ENCODE data around the gene DELE1. TPM values are rescaled to one million over a fixed set of nuclear protein-coding genes. Genes with fewer than 3 reads are reported as not detected.

The DELE1 gene
- total RNA-seq, 1 donor from 2014 or later = 42.3 TPM

DNA sequence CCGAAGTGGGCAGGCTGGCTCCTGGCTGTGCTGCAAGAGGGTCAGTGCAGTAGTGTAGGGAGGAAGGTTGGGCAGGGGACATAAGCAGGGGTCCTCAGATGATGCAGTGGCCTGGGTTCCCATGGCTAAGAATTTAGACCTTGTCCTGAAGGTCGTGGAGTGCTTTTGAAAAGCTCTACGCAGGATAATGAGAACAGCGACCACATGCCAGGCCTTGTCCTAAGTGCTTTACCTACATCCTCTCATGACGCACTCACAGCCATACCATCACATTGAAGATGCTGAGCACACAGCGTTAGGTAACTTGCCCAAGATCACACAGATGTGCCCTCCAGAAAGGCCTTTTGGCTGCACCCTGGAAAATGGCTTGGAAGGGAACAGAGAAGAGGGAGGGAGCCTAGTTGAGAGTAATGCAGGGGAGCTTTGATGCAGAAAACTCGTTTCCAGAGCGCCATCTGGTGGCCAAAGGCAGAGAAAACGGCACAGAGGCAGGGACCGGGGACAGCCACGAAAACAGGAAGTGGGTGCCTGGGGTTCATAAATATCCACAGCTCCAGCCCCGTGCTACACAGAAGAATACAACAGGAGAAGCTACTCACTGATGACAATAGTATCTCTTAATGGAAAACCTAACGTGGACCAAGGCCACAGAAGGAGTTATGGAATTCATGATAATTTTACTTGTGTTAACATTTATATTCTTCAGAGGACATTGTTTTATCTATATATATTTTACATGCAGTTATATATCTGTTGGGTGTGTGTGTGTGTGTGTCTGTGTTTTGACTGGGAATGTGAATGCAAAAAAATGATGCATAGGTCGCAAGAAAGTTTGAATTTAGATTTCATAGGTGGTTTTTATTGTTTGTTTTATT is 37.0 kb downstream of the DELE1 start:
- H3K9me3 ChIP-seq (ENCODE audit: control insufficient read depth in 3 of 3, low read length in 3 of 3) = no peaks in the 10 kb centered on the region
- H3K4me3 ChIP-seq (ENCODE audit: low read length in 3 of 3) = no peak overlapping the region
- H3K9ac ChIP-seq (ENCODE audit: low read depth in 1 of 3, low read length in 3 of 3) = peak overlapping the region in 2 of 3 donors; percentile 34 to 47
- H3K36me3 ChIP-seq (ENCODE audit: control insufficient read depth in 3 of 3, insufficient read depth in 3 of 3, low read length in 3 of 3) = no peaks in the 10 kb centered on the region
- H3K27ac ChIP-seq (ENCODE audit: low read depth, low read length) = no peak overlapping the region
- H3K27me3 ChIP-seq (ENCODE audit: control insufficient read depth in 3 of 3, insufficient read depth in 3 of 3, low read length in 3 of 3) = no peaks in the 10 kb centered on the region
- peaks cover 16 to 37% (median 27%) of the 10 kb centered on the region in 3 donors for H3K4me1 ChIP-seq (ENCODE audit: control insufficient read depth in 3 of 3, insufficient read depth in 3 of 3, low read length in 3 of 3)

- Histone ChIP-seq H3K27ac (ENCODE audit: low read depth, low read length) (no peak overlapping the region), H3K4me1 (ENCODE audit: control insufficient read depth in 3 of 3, insufficient read depth in 3 of 3, low read length in 3 of 3) (peaks cover 16 to 33% (median 23%) of the 10 kb centered on the region in 3 donors), H3K36me3 (ENCODE audit: control insufficient read depth in 3 of 3, insufficient read depth in 3 of 3, low read length in 3 of 3) (no peaks in the 10 kb centered on the region), H3K27me3 (ENCODE audit: control insufficient read depth in 3 of 3, insufficient read depth in 3 of 3, low read length in 3 of 3) (no peaks in the 10 kb centered on the region), H3K4me3 (ENCODE audit: low read length in 3 of 3) (no peak overlapping the region), H3K9ac (ENCODE audit: low read depth in 1 of 3, low read length in 3 of 3) (no peak overlapping the region), H3K9me3 (ENCODE audit: control insufficient read depth in 3 of 3, low read length in 3 of 3) (no peaks in the 10 kb centered on the region)
Measured at GRCh38 chr5:141961466-141961865, 37.8 kb downstream of the DELE1 start.

GRCh38 chr5:141963701-141964100 is 40.0 kb downstream of the DELE1 start:
- no peaks in the 10 kb centered on the region for H3K9me3 ChIP-seq (ENCODE audit: control insufficient read depth in 3 of 3, low read length in 3 of 3)
- peaks cover 10 to 21% (median 11%) of the 10 kb centered on the region in 3 donors for H3K4me1 ChIP-seq (ENCODE audit: control insufficient read depth in 3 of 3, insufficient read depth in 3 of 3, low read length in 3 of 3)
- no peaks in the 10 kb centered on the region for H3K27me3 ChIP-seq (ENCODE audit: control insufficient read depth in 3 of 3, insufficient read depth in 3 of 3, low read length in 3 of 3)
- H3K36me3 ChIP-seq (ENCODE audit: control insufficient read depth in 3 of 3, insufficient read depth in 3 of 3, low read length in 3 of 3) = no peaks in the 10 kb centered on the region
- no peak overlapping the region for H3K27ac ChIP-seq (ENCODE audit: low read depth, low read length)
- no peak overlapping the region for H3K4me3 ChIP-seq (ENCODE audit: low read length in 3 of 3)
- H3K9ac ChIP-seq (ENCODE audit: low read depth in 1 of 3, low read length in 3 of 3) = peak overlapping the region in 1 of 3 donors; percentile 3

DNA sequence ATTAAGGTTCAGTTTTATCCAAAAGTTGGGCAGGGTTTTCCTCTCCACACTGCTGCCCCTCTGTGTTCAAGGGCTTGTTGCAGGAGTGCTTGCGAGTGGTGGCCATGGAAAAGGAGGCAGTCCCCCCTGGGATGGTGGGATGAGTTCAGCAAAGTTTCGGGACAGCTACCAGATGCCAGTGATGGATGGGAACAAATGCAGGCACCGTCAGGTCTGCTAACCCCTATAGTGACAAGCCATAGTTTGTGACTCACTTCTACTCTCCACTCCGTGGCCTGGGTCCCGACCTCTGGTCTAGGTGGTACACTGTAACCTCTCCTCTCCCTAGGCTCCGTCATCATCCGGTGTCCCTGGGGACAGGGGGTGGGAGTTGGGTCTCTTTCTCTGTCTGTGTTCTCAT is 41.4 kb downstream of the DELE1 start:
- no peaks in the 10 kb centered on the region for H3K27me3 ChIP-seq (ENCODE audit: control insufficient read depth in 3 of 3, insufficient read depth in 3 of 3, low read length in 3 of 3)
- H3K9ac ChIP-seq (ENCODE audit: low read depth in 1 of 3, low read length in 3 of 3) = no peak overlapping the region
- H3K4me3 ChIP-seq (ENCODE audit: low read length in 3 of 3) = no peak overlapping the region
- peaks cover 0 to 2% (median 0%) of the 10 kb centered on the region in 3 donors for H3K36me3 ChIP-seq (ENCODE audit: control insufficient read depth in 3 of 3, insufficient read depth in 3 of 3, low read length in 3 of 3)
- H3K4me1 ChIP-seq (ENCODE audit: control insufficient read depth in 3 of 3, insufficient read depth in 3 of 3, low read length in 3 of 3) = peaks cover 13 to 14% (median 13%) of the 10 kb centered on the region in 3 donors
- no peak overlapping the region for H3K27ac ChIP-seq (ENCODE audit: low read depth, low read length)
- H3K9me3 ChIP-seq (ENCODE audit: control insufficient read depth in 3 of 3, low read length in 3 of 3) = no peaks in the 10 kb centered on the region

- Histone ChIP-seq H3K9ac (ENCODE audit: low read depth in 1 of 3, low read length in 3 of 3) (no peak overlapping the region), H3K27me3 (ENCODE audit: control insufficient read depth in 3 of 3, insufficient read depth in 3 of 3, low read length in 3 of 3) (no peaks in the 10 kb centered on the region), H3K4me3 (ENCODE audit: low read length in 3 of 3) (no peak overlapping the region), H3K36me3 (ENCODE audit: control insufficient read depth in 3 of 3, insufficient read depth in 3 of 3, low read length in 3 of 3) (peaks cover 0 to 2% (median 0%) of the 10 kb centered on the region in 3 donors), H3K9me3 (ENCODE audit: control insufficient read depth in 3 of 3, low read length in 3 of 3) (no peaks in the 10 kb centered on the region), H3K4me1 (ENCODE audit: control insufficient read depth in 3 of 3, insufficient read depth in 3 of 3, low read length in 3 of 3) (peaks cover 9 to 16% (median 13%) of the 10 kb centered on the region in 3 donors), H3K27ac (ENCODE audit: low read depth, low read length) (no peak overlapping the region)
Measured at GRCh38 chr5:141966275-141966962, 42.7 kb downstream of the DELE1 start.

- no peaks in the 10 kb centered on the region for H3K27me3 ChIP-seq (ENCODE audit: control insufficient read depth in 3 of 3, insufficient read depth in 3 of 3, low read length in 3 of 3)
- no peaks in the 10 kb centered on the region for H3K9me3 ChIP-seq (ENCODE audit: control insufficient read depth in 3 of 3, low read length in 3 of 3)
- H3K36me3 ChIP-seq (ENCODE audit: control insufficient read depth in 3 of 3, insufficient read depth in 3 of 3, low read length in 3 of 3) = peaks cover 0 to 2% (median 0%) of the 10 kb centered on the region in 3 donors
- H3K4me3 ChIP-seq (ENCODE audit: low read length in 3 of 3) = no peak overlapping the region
- H3K9ac ChIP-seq (ENCODE audit: low read depth in 1 of 3, low read length in 3 of 3) = no peak overlapping the region
- H3K27ac ChIP-seq (ENCODE audit: low read depth, low read length) = no peak overlapping the region
- peaks cover 9 to 16% (median 13%) of the 10 kb centered on the region in 3 donors for H3K4me1 ChIP-seq (ENCODE audit: control insufficient read depth in 3 of 3, insufficient read depth in 3 of 3, low read length in 3 of 3)
Measured at GRCh38 chr5:141966963-141967333, 43.3 kb downstream of the DELE1 start.

- H3K27me3 ChIP-seq (ENCODE audit: control insufficient read depth in 3 of 3, insufficient read depth in 3 of 3, low read length in 3 of 3) = no peaks in the 10 kb centered on the region
- H3K9ac ChIP-seq (ENCODE audit: low read depth in 1 of 3, low read length in 3 of 3) = peak within 1 kb of the TSS; percentile 99
- H3K9me3 ChIP-seq (ENCODE audit: control insufficient read depth in 3 of 3, low read length in 3 of 3) = no peaks in the 10 kb centered on the region
- H3K27ac ChIP-seq (ENCODE audit: low read depth, low read length) = peak within 1 kb of the TSS; percentile 96
- peak within 1 kb of the TSS; percentile 92 to 96 (median 95) for H3K4me3 ChIP-seq (ENCODE audit: low read length in 3 of 3)
- peaks cover 7 to 9% (median 8%) of the 10 kb centered on the region in 3 donors for H3K36me3 ChIP-seq (ENCODE audit: control insufficient read depth in 3 of 3, insufficient read depth in 3 of 3, low read length in 3 of 3)
- H3K4me1 ChIP-seq (ENCODE audit: control insufficient read depth in 3 of 3, insufficient read depth in 3 of 3, low read length in 3 of 3) = peaks cover 9 to 16% (median 13%) of the 10 kb centered on the region in 3 donors
Measured at GRCh38 chr5:141968914-141969608, 45.4 kb downstream of the DELE1 start, which contains the start of gene RNF14. Gene RNF14 (plus strand): TSS chr5:141969105. CDS start chr5:141973589, 4,484 bp downstream.

DNA sequence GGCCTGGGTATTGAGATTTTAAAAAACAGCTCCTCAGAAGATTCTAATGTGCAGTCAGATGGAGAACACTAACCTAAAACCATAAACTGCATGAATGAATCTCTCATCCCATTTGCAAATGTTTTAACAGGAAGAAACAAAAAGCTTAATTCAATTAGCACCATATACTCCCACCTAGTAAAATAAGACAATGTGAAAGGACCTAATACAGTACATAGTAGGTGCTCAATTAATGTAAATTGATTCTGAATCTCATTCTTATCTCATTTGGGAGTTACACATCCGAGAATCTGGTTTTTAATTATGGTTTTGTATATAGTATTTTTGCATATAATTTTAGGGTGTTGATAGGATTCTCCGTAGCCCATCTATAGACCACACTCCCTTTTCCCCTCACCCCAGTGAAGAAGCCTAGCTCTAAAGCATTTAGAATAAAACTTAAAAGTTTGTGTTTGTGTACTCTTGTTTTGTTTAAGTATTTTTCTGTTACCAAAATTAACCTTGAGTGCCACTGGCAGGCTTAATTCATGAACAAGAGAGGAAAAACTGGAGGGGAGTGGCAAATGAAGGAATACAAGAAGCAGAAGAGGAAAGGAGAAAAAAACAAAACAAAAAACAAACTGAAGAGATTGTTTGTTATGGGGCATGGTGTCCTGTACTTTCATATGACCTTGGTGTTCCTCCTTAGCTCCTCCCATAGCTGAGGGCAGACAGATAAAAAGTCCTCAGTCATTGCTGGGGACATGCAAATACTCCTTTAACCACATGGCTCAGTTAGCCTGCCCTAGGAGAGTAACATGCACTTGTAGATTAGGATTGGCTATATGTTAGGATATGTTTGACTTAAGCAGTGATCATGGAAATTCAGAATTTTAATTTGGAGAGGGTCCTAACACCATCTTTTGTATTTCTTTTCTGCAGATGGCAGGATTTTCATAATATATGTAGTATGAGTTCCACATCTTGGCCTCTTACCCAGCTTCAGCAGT is 46.4 kb downstream of the DELE1 start:
- Histone ChIP-seq H3K27ac (ENCODE audit: low read depth, low read length) (peak overlapping the region; percentile 96), H3K9ac (ENCODE audit: low read depth in 1 of 3, low read length in 3 of 3) (peak overlapping the region; percentile 99), H3K4me3 (ENCODE audit: low read length in 3 of 3) (peak overlapping the region; percentile 92 to 96 (median 95)), H3K27me3 (ENCODE audit: control insufficient read depth in 3 of 3, insufficient read depth in 3 of 3, low read length in 3 of 3) (no peaks in the 10 kb centered on the region), H3K36me3 (ENCODE audit: control insufficient read depth in 3 of 3, insufficient read depth in 3 of 3, low read length in 3 of 3) (peaks cover 11 to 17% (median 15%) of the 10 kb centered on the region in 3 donors), H3K9me3 (ENCODE audit: control insufficient read depth in 3 of 3, low read length in 3 of 3) (no peaks in the 10 kb centered on the region), H3K4me1 (ENCODE audit: control insufficient read depth in 3 of 3, insufficient read depth in 3 of 3, low read length in 3 of 3) (peaks cover 9 to 16% (median 13%) of the 10 kb centered on the region in 3 donors)
